Stimulated activated CD4-positive, alpha-beta T cell treated with anti-CD3 and anti-CD28 coated beads, Interleukin-1b, Interleukin-23, amount 100 ng/mL, for 24 hours (primary cell): ENCODE data around the gene SMCO3.
"Not testable (repeated sequence)": the region's sequence is repeated elsewhere in the genome, so short reads cannot be mapped to it uniquely, and the experiment has no call there.

ENCODE experiments used
- DNase-seq, 4 experiments: peaks; one replicate each; pipeline ENCODE4 v3.0.0-alpha.2; 2020; ENCODE audit warnings: low read depth in 4 of 4, low spot score in 1 of 4

SMCO3 gene

DNA sequence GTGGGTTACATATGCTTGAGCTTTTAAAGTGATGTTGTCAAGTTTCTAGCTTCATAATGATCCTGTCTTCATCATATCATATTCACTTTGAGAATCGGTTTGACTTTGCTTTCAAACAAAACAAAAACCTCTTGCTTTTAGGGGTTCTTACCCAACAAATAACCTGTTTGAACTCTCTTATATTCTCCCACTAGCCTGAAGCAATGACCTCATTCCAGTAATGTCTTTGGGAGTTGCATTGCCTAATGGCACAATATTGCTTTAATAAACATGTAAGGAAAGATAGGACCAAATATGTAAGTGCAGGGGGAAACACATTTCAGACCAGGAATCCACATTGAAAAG, 38.4 kb downstream of the SMCO3 start:
- DNase-seq = no peak

DNA sequence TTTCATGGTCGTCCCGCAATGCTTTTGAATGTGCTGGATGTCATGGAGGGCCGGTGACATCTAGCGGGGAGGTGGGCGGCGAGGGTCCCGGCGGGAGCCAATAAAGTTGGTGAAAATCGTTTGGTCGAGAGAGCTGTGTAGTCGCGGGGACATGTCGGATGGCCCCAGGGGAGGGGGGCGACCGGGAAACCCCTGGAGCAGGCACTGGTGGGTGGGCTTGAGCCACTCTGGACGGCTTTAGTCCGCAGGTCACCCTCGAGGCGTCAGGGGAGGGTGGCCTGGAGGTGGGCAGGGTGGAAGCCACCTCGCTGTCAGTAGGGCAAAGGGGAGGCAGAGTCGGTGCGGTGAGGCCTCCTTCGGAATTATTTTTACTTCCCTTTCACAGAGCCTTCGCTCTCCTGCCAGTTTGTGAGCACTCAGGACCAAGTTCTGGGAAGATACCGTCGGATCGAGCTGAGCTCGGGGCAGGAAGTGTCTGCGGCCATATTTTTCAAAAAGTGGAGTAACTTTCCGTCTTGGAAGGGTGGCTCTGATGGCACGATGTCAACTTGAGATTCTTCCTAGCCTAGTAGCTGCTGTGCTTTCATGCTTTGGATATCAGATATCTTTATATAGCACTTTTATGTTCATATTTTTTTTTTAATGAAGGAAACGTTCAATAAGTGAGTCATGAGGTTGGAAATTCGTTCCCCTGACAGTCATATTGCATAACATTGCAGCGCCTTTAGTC, 38.9 kb downstream of the SMCO3 start:
- no peak for DNase-seq

DNA sequence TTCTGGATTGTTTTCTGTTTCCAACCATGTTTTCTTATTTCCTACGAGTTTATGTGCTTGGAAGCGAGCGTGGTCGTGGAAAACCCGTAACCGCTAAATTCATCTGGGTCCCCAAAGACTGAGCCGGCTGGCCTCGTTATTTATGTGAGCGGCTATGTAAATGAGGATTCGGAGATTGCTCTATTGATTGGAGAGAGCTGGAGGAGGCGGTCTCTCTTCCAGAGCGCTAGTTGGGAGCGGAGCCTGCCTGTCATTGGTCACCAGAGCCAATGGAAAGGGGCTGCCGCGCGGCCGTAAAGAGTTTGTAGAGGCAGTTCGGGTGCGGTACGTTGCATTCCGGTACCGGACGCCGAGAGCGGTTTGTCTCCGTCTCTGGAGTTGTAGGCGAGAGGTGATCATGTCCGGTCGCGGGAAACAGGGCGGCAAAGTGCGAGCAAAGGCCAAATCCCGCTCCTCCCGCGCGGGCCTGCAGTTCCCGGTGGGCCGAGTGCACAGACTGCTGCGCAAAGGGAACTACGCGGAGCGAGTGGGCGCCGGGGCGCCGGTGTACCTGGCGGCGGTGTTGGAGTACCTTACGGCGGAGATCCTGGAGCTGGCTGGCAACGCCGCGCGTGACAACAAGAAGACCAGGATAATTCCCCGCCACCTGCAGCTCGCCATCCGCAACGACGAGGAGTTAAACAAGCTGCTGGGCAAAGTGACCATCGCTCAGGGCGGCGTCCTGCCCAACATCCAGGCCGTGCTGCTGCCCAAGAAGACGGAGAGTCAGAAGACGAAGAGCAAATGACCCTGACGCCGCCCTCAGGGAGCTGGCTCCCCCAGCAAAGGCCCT, 39.7 kb downstream of the SMCO3 start:
- DNase-seq = peak; percentile 58 to 81 (median 76)

DNA sequence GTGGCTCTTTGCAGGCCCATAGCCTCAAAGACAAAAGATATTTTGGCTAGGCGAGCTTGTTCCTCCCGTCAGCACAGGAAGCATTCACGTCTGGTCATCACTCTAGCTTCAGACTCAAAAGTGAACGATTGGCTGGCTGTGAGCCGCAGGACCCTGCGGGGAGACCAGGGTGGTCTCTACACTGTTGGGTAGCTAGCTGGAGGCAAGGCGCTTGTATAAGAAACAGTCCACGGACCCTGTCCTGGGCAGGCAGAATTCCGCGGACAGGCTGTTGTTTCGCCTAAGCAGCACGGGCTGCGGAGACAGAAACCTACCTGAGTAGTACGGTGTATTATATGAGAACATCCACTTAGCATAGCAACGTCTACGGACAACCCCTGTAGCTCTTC, 40.3 kb downstream of the SMCO3 start:
- DNase-seq = no peak

DNA sequence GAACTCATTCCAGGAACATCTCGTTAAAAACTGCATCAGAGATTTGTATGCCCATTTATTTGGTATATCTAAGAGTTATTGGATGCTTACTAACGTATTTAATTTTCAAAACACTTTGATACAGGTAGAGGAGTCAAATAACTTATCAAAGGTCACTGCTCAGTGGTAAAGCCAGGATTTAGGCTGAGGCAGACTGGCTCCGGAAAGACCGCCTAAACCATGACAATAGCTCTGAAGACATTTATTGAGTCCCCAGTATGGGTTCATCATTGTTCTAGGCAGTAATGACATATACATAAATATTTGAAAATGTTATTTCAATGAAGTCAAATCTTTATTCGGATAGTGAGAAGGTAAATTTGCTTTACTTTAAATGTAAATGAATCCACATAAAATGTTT, 41.0 kb downstream of the SMCO3 start:
- DNase-seq = no peak

DNA sequence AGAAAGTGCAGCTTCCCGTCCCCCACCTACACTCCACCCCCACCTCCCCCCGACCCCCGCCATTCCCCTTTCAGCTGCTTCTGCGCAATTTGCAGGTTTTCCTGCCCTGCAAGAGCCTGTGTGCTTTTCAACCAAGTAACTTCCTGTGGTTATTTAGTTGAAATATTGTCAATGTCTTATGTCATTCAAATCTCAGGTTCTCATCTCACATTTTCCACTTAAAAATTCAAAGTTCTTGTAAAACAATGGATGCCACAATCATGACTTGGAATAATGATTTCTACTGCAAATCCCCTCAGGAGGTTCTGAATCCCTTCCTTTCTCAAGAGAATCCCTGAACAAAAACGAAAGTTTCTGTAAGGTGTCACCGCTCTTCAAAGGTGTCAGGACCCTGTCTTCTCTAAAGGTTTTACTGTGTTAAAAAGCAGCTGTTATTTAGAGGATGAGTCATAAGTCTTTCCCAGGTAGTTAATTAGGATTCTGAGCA, 42.3 kb downstream of the SMCO3 start:
- no peak for DNase-seq

DNA sequence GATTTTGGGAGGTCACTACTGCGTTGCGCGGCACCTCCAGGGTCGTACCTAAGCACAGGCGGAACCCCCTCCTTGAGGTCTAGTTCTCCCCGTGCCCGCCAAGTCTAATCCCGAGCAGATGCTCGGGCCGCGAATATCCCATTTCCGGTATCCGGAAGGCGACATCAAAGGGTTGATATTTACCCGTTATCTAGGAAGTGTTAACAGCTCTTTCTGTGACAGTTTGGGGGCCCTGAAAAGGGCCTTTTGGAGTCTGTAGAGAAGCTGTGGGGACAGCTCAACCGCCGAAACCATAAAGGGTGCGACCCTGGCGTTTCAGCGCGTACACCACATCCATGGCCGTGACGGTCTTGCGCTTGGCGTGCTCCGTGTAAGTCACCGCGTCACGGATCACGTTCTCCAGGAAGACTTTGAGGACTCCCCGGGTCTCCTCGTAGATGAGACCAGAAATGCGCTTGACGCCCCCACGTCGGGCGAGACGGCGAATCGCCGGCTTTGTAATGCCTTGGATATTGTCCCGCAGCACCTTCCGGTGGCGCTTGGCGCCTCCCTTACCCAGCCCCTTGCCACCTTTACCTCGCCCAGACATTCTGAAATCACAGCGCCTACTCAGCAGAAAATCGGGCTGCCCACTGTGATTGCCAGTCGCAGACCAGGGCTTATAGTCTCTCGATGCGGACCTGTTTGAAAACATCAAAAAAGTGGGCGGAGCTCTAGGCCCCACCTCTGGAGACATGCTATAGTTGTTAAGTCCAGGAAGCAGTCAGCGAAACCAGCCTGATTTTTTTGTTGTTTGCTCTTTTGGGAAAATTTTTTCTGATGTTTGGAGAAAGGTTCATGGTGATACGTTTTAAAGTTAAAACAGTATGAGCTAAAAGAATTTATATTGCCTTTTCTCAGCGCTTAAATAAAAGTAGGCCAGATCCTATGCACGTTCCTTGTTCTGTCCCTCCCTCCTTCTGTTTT, 43.2 kb downstream of the SMCO3 start:
- DNase-seq = peak; percentile 82 to 86 (median 83)

DNA sequence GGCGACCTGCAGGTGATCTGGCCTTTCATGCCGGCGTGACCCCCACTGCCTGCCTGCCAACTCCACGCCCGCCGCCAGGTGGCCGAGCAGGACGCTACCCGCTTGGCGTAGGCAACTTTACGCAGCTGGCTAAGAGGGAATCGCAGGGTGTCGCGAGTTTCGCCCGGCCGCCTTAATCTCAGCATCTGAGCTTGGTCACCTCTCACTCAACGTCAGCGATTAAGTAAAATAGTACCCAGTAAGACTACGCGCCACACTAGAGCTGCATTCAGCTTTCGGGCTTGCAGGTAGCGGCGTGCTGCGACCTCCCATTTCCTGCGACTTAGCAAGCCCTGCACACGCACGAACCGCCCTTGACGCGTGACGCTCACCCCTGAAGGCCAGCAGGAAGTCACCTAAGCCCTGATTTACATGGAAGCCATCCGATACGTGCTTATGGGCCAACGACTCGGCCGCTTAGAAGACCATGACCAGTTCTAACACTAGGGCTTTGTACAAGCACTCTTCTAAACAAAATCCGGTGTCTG, 44.0 kb downstream of the SMCO3 start:
- DNase-seq = peak; percentile 62 to 82 (median 74)

DNA sequence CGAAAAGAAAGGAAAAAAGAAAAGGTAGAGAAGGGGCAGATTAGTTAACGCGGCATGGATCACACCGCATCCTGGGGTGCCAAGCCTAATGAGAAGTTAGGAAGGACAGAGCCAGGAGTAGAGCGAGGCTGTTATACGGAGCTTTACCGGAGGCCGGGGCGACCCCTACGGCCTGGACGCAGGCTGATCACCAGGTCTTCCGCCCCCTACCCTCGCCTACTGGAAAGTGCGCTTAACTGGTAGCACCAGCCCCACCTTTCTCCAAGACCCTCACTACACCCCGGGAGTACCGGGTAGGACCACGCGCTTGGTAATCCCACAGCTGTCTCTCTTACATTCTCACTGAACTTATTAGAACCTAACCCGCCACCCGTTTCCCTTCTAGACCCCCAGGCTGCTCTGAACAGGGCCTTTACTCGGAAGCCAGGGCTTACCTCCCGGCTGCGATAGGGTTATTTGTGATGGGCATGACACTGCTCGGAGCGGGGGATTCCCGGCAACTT, 44.5 kb downstream of the SMCO3 start:
- DNase-seq = peak in 1 of 4 experiments; percentile 4

DNA sequence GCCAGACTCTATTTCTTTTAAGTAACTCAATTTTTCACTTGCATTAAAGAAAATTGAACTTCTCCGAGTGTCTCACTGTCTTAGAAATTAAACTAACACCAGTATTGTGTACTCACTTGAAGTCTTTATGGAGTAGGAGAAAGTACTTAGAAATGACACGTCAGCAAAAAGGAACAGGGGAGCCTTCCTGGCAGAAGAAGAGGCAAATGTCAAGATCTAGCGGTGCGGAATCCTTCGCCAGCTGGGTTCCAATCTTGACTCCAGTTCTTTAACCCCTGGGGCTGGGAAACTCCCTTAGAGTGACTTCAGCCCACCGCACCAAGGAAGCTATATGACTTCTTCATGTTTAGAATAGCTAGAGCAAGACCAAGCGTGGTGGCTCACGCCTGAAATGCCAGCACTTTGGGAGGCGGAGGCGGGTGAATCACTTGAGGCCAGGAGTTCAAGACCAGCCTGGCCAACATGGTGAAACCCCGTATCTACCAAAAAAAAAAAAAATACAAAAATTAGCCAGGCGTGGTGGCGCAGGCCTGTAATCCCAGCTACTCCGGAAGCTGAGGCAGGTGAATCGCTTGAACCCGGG, 45.1 kb downstream of the SMCO3 start:
- peak in 2 of 4 experiments; percentile 13 to 30 for DNase-seq

DNA sequence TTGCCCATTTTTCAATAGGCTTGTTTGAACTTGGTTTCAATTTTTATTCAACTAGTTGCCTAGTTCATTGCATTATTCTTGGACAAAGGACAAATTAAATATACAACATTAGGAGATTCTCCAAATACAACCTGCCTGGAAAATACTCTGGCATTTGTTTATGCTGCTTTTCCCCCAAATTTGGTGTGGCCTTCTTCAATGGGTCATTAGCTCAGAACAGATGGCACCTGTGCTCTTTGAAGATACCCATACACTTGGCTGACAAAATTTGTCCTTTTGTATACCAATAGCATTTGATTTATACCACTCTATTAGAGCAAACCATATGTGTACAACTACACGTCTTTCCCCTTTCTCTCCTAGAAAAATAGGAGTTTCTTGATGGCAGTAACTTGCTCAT, 46.4 kb downstream of the SMCO3 start:
- no peak for DNase-seq

DNA sequence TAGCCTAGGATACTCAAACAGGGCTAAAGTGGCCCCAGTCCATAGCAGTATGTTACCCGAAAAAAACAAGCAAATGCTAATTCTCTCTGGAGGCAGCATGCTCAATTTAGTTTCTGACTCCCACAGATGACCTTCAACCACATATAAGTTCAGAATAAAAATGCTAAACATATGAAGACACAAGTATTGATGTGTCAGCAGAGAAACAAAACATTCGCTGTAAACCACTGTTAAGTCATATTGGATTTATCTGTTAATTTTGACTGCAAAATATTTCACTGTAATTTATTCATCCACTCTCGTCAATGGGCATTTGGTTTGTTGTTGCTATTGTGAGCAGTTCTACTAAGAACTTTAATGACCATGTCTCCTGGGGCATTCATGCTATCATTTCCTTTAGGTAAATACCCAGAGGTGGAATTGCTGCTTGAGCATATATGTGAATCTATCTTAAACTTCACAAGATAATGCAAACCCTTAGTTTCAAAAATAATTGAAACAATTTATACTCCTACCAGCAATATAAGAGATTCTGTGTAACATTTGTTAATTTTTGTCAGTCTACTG, 47.2 kb downstream of the SMCO3 start:
- no peak for DNase-seq

DNA sequence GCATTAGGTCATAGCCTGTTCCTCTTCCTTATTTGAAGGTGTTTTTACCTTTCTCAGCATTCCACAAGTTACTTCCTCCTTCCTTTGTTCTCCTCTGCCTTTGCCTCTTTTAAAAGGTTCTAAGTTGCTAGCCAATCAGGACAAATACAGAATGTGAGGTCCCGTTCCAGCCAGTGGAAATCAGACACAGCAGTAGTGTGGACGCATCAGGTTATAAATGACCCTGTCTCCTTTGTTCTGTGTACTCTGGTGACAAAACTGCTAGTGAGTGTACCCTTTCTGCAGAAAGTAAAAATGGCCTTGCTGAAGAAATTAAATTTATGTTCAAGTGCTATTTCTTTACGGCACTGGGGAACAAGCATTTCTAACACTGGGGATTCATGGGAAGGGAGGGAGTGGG, 48.0 kb downstream of the SMCO3 start:
- DNase-seq = not testable (repeated sequence)

DNA sequence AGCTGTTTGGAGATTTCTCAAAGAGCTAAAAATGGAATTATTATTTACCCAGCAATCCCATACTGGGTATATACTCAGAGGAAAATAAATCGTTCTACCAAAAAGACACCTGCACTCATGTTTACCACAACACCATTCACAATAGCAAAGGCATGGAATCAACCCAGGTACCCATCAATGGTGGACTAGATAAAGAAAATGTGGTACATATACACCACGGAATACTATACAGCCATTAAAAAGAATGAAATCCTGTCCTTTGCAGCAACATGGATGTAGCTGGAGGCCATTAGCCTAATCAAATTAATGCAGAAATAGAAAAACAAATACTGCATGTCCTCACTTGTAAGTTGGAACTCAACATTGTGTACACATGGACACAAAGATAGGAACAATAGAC, 48.6 kb downstream of the SMCO3 start:
- no peak for DNase-seq

DNA sequence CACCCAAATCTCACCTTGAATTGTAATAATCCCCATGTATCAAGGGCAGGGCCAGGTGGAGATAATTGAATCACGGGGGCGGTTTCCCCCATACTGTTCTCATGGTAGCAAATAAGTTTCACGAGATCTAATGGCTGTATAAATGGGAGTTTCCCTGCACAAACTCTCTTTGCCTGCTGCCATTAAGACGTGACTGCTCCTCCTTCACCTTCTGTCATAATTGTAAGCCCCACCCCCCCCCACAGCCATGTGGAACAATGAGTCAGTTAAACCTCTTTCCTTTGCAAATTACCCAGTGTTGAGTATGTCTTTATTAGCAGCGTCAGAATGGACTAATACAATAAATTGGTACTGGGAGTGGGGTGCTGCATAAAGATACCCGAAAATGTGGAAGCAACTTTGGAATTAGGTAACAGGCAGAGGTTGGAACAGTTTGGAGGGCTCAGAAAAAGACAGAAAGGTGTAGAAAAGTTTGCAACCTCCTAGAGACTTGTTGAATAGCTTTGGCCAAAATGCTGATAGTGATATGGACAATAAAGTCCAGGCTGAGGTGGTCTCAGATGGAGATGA, 54.2 kb downstream of the SMCO3 start:
- DNase-seq = not testable (repeated sequence)

DNA sequence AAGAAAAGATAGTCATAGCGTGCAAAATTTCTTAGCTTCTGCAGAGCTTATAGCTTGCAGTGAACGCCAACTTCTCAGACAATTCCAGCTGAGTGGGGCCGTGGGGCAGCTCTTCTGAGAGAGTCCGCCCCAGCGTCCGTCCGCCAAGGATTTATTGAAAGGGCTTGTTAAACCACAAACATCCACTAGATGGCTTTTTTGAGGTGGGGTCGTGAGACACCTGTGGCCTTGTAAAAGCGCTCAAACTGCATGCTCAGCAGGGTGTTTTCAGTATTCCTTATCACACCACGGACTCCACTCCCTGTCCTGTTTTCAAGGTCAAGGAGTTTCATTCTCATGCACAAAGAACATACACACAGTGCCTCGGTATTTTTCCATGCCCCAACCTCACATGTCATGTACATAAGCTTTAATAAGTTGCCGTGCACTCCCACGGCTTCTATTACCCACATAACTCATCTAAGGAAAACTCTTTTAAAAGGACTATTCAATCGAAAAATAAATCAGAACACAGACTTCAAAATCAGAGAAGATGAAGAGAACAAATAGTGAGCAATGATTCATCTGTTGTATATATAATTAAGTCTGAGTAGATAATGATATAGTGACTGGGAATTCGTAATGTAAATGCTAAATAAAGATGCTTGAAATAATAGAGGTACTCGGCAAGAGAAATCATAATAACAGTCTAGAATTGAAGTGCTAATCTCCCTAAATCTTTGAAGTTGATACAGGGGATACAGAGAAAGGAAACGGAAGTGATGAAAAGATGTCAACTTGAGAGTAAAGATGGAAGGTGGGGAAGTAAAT, 57.4 kb downstream of the SMCO3 start:
- DNase-seq = no peak
